Esophagus muscularis mucosa (tissue), 3 donors: Measurements from ENCODE around the gene HOXD11.

ENCODE experiments used
- CTCF ChIP-seq, 3 experiments: fragments of 200-600 bp in 2 of 3; fragments of 450-650 bp in 1 of 3; sonication (generic) in 2 of 3; IDR thresholded peaks; one replicate each; pipeline ENCODE4 v1.5.1; 2017 to 2019; ENCODE audit warnings: antibody characterized with exemption in 3 of 3, mild to moderate bottlenecking in 2 of 3, moderate library complexity in 1 of 3
- POLR2A ChIP-seq: fragments of 450-650 bp; IDR thresholded peaks from one replicate; pipeline ENCODE4 v1.6.1; 2017; ENCODE audit warnings: antibody characterized with exemption, moderate library complexity, mild to moderate bottlenecking, low read depth

GRCh38 chr2:176114120-176114929 lies 7.2 kb downstream of the HOXD11 start:
- TF ChIP-seq CTCF (IDR thresholded peaks at IDR 0.05) (no peak), POLR2A (no peak)
